ENCODE measurements around the gene NEDD4L. TPM values are rescaled to one million over a fixed set of nuclear protein-coding genes. Genes with fewer than 3 reads are reported as not detected.

The NEDD4L gene
- polyA plus RNA-seq, 5 donors: 62.8 to 107 (median 98.9) TPM

DNA sequence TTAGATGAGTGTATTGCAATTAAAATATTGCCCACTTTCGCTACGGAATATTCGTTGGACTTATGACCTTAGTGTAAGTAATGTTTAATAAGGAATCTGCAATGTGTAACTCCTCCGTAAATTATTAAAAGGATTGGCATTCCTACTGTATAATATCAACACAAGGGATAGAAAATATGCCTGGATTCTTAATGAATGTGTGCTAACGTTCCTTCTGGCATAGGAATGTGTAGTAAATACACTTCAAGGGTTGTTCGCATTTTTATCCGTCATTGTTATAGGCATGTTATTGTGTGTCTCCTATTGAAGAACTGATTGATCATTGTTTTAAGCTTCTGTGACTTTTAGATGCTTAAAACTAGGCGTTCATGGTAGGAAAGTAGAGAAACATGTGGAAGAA, 134.5 kb downstream of the NEDD4L start:
- no peak for DNase-seq

DNA sequence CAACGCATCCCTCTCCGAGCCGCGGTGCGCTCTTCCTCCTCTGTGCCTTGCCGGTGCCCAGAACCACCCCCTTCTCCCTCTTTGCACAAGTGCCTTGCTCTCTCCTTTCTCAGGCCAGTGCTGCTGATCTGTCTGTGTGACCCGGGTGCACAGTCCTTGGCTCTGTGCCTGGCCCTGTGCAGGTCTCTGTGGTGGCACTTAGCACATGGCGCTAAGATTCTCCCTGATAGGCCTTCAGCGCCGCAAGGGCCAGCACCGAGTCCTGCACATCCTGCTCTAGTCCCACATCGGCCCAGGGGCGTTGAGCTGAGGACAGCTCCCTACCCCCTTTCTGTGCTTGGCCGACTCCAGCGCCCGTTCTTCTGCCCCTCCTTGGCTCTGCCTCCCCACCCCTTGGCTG, 136.1 kb downstream of the NEDD4L start:
- DNase-seq: no peak

DNA sequence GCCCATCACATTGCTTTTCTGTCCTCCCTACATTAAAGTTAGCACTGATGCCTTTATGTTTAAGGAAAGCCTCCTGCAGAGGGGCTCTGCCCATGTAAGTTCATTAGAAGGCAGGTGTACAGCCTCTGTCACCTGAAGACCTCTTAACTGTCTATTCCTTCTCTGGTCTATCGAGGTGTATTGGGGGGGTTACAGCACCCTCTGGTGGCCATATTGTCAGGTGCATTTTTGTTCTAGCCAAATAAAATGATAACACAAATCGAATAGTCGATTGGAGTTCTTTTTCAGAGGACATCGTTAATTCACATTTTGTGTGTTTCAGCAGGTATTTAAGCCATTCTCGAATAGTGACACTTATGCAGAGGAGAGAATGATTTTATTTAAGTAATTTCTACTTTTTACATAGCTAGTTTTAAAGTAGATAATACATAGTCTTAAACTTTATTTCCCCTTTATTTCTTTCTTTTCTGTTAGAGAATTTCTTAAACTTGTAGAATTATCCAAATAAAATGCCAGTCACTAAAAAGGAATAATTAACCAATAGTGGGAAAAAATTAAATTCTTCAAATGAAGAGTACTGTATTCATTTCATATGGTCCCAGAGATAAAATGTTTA, 136.8 kb downstream of the NEDD4L start:
- DNase-seq: no peak

DNA sequence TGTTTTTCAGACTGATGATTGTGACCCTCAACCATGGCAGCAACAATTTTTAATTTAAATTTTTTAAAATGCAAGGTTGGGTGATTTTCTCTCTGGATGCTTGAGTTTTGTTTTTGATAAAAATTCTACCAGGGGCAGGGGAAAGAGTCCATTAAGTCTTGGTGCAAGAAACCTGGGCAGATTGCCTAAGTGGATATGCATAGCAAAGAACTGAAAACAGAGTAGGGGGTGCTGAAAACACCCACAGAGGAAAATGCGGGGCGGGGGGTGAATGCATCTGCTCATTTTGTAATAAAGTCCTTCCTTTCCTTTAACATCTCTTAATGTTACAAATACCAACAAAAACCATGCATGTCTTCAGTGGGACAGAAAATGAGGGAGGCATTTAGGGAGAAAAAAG, 138.0 kb downstream of the NEDD4L start:
- DNase-seq: no peak

DNA sequence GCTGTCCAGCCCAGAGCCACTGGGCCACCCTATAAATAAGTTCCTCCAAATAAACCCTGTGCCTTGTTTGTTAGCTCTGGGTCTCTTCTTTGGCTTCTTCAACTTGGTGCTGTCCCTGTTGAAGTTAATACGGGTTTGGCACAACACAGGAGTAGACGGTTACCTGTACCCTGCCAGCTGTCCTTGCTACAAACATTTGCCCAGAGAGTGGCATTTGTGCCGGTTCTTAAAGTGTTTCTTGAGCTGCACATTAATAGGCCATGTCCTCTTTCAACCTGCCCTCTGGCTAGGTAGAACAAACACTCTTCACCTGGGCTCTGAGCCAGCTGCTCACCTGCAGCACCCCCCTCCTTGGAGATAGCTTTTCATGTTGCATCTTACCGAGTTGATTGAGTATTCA, 139.2 kb downstream of the NEDD4L start:
- DNase-seq: no peak

DNA sequence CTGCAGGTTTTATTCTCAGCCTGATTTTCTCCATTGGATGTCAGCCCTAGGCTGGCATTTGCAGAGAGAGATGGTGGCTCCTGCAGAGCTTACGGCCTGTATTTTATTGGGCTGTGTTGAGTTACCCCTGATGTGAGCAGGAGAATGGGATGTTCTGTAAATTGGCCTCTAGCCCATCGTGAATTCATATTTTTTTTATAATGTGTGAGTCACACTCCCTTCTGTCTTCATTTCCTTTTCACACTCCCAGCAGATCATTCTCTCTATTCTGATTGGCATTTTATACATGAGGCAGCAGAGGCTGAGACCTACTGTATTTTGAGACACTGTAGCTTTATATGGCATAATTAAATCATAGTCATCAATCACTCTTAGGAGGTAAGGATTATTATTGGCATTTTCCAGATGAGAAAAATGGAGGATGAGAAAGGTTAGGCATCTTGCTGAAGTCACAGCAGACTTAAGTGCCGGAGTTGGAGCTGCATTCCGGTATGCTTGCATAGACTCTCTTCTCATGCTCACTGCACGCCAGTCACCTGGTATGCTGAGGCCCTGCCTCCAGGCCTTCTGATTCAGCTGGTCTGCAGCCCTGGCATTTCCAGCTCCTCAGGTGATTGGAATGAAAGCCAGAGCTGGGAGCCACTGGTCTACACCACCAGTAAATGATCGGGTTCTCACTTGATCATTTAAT, 142.4 kb downstream of the NEDD4L start:
- DNase-seq: no peak

DNA sequence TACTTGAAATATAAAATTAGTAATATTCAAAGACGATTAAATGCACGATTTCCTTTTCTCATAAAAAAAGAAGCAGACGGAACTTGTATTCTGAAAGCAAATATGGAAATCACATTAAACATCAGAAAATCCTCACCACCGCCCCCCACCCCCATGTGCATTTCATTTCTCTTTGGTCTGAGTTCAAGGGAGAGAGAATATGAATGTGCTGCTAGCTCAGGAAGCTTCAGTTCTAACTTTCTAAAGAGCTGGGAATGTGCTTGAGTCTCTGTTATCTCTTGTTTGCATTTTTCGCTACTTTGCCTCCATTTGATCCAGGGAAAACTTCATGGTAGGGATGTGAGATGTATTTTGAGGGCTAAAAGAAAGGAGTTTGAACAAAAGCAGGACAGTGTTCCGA, 143.6 kb downstream of the NEDD4L start:
- no peak for DNase-seq

DNA sequence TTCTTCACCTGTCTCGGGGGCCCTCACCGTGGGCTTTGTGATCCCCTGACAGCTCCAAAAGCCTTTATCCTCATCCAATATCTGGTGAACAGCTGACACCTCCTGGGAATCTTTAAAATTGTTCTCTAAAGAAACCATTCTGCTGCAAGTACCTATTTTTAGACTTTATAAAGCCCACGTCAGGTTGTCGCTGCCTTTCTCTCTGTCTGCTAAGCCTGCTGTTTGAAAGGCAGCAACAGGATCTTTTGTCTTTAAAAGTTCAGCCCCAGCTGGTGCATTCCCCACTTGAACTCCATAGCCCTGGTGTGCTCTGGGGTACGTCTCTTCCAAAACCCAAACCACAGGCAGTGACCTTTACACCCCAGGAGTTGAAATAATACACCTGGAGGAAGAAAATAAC, 145.0 kb downstream of the NEDD4L start:
- DNase-seq: no peak

DNA sequence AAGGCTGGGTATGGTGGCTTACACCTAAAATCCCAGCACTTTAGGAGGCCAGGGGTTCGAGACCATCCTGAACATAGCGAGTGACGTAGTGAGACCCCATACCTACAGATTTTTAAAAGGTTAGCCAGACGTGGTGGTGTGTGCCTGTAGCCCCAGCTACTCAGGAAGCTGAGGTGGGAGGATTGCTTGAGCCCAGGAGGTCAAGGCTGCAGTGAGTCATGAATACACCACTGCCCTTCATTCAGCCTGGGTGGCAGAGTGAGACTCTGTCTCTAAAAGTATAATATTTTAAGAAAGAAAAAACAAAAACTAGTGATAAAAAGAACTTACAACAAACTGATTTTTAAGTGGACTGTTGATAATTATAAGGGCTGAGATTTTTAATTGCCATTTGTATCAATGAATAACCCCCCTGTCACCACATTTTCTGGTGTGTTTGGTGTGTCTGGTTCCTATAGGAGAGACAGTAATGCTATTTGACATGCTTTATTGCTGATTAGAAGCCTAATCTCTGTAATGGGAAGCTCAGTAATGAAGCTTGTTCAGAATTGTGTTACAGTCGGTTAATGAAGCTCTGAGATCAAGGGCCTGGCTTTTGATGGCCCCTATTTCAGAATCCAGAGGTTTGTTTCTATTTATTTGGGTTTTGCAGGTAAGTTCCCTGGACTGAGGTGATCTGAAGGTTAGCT, 147.0 kb downstream of the NEDD4L start:
- no peak for DNase-seq

DNA sequence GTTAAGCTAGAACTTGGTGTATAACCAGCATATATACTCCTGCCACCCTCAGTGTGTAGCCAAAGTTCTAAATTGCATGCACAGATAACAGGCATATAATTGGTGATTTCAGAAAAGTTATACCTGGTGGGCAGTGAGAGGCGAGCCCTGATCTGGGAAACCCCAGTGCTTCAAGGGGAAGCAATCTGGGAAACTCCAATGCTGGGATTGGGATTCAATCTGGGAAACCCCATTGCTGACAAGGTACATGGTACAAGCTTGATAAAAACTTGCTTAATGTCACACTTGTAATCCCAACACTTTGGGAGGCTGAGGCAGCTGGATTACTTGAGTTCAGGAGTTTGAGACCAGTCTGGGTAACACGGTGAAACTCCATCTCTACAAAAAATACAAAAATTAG, 147.6 kb downstream of the NEDD4L start:
- no peak for DNase-seq

DNA sequence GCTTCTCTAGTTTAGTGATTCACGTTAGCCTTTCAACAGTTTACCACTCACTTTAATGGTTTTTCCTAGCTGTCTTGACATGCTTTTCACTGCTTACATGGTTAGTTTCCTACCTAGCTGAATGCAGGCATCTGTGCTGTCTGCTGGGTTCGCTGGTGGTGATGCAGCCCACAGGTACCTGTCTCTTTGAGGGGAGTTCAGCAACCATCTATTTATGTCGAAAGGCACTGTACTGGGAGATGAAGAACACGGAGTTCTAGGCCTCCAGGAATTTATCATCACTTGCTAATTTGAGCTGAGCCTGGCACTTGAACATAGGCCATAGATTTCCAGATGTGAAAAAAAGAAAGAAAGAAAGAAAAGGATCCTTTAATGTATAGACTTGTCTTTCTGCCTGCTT, 148.5 kb downstream of the NEDD4L start:
- DNase-seq: no peak

DNA sequence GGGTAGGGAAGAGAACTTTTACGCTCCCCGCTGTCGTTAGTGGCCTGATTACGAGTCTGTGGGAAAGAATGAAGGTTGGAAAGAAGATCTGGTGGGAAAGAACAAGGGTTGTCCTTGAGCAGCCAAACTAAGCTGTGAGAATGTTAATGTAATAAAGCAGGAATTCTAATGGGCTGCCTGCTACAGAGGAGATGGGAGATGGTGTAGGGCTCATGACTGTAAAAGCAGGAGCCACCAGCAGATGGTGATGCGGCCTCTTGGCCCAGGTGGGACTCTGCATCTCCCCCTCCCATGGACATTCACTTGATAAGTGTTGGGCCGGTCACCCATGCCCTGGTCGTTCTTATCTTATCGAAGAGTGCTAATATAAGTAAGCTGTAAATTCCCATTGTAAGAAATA, 150.0 kb downstream of the NEDD4L start:
- peak in 1 of 2 donors; percentile 44 for DNase-seq

DNA sequence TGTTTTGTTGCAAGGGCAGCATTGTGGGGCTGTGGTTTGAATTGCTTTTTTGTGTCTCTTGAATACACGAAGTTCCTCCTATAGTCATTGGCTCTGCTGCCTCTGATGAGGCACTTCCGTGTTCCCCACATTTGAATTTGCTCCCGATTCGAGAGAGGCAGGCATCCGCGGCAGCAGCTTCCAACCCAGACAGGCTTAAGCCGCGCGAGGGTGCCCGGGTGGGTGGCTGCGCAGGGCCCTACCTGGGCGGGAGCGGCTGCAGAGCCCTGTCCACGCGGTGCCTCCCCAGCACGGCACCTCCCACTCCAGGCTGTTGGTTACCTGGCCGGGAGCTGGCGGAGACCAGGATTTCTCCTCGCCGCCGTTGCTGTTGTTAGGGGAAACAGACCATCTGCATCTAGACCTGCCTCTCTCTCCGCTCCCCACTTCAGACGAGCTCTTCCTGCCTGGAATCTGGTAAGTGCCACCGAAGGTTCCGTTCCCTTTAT, 151.3 kb downstream of the NEDD4L start:
- no peak for DNase-seq

DNA sequence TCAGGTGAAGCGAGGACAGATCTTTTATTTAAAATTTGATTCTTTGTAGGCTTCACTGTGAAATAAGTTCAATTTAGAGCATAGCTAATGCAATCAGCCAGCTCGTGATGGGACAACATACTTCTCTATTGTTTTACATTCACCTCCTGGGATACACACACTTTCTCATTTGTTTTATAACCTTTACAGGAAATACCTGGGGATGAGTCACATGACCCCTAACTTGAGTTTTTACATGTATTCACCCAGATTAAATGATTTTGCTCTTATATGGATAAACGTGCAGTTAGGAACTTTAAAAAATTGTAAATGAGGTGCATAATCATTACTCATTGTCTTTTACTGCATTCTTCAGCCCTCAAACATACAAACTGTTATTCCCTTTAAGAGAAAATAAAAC, 152.1 kb downstream of the NEDD4L start:
- no peak for DNase-seq

DNA sequence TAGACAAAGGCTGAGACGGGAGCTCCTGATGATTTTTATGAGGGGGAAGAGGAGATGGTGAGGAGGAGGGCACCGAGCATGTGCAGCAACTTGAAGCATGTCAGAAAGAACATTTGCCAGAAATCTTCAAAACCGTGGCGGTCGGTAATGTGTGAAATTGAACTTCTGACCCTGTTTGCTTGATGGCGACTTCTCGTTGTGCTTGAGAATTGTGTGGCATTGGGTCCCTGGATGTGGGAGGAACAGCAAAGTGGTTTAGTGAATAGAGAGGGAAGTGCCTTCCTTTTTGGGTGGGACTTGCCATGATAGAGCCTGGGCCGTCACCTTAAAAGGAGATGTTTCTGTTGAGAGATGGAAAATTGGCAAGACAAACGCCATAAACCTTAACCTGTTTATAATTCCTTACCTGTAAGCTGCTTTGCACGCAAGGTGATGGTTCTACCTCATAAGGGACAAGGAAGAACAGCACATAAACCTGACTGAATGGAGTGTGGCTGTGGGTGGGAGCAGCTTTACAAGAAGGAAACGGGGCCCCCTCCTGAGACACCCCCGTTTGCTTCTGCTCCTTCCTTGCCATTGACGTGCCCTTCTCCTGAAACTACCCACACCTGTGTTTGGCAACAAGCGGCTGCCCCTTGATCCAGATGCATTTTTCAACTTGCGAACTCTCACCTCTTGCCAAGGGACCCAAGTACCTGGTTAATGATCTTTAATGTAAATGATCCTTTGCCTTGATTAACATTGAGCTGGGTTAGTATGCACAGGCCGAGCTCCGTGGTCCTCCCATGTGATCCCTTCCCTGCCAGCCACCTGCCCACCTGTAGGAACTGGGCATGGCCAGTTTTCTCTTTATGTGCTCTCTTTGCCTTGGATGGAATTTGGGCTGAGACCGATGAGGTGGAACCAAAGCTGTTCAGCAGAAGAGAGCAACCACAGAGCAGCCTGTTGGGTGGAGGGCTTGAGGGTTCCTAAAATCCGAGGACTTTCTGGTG, 153.2 kb downstream of the NEDD4L start:
- no peak for DNase-seq

DNA sequence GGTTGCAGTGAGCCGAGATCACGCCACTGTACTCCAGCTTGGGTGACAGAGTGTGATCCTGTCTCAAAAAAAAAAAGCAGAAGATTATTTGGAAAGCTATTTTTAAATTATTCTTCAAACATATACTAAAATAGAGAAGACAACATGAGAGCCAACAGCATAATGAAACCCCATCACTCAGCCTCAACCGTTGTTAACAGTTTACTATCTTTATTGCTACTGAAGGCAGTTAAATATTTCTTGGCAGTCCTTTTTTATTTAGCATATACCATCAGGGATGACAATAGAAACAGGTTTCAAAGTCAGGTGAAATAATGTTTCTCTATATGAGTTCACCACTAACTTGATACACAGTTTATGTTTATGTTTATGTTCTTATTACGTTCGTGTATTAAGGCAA, 157.2 kb downstream of the NEDD4L start:
- DNase-seq: no peak

DNA sequence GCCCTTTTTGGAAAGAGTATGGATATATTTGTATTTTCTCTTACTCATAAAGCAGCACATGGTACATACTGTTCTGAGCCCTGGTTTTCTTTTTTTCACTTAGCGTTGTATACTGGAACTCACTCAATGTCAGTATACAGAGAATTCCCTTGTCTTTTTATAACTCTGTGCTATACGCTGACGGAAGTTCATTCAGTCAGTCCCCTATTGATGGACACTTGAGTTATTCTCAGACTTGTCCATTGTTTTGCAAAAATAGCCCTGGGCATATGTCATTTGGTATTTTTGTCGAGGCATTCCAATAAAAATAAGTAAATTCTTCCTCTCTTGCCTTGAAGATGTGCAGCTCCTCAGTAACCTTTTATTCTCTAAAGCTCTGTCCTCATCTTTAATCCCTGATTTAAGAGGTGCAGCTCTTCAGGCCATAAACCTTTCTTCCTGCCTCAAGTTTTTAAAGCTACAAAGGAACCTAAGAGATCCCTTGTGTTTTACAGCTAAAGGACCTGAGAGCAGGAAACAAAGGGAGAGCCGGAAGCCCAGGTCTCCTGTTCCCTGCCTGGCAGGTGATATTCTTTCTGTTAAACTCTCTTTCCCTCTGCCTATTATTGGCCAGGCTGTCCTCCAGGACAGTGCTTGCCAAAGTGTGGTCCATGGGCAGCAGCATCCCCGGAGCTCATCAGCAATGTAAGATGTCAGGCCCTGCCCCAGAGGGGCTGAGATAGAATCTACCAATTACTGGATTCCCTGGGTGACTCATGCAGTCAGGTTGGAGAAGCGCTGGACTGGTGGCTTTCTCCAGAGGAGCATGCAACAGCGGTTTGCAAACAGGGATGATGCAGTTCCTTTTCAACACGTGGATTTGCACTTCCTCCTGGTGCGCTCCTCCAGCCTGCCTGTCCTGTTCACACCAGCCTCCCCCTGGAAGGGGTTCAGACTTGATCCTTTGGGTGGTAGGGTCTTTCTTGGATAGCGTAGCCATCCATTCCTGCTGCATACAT, 158.0 kb downstream of the NEDD4L start:
- no peak for DNase-seq

DNA sequence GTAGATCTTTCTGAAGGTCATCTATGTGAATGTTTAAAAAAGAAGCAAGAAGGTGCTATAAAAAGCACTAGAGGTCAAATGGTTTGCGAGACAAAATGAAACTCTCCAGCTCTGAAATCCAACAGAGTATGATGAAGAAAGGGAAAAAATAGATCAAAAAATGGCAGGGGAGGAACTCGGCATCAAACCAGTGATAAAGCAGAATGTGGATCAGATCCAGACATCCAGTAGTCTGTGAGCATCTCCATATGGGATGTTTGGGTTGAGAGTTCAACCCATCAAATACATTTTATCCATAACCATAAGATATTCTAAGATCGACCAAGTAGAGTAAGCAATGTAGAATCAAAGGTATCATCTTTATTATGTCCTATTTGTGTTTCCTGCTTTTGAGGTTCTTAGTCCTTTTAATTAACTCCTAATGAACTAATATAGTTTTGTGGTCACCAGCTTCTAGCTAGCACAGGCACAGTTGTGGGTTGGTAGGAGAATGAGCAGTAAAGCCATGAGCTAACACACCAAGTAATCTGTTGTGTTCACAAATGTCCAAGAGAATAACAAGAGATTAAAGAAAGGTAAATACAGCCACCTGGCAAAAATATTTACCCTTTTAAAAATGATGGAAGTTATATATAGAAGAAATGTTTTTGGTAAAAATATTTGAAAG, 160.9 kb downstream of the NEDD4L start:
- no peak for DNase-seq

DNA sequence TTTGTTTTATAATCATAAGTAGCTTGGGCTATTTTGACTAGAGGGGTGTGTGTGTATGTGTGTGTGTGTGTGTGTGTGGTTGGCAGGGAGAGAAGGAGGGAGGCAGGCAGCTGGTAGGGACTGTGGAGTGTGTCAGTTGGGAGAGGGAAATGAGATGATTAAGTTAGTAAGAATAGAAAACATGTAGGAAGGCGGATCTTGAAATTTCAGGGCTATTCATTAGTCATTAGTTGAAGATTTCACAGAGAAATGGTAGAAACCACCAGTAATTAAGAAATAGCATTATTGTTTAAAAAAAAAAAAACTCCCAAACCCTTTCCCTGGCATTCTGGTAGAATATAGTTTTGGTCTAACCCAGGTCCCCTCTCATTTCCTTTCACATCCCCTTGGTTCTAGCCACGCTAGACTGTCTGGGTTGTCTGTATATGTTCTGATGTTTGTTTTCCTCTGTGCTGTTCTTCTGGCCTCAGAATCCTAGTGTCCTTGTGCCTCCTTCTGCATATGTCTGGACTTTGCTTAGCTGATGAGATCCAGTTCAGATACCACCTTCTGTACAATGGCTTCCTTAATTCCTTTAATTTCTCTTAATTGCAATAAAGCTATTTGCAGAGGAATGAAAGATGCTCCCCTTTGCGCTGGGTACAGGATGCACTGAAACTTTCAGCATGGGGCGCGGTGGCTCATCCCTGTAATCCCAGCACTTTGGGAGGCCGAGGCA, 161.6 kb downstream of the NEDD4L start:
- DNase-seq: no peak

Measured in right lung (tissue), 5 donors.